Body of pancreas (tissue), 4 donors: ENCODE measurements around the gene HSD17B4.

Experiments
- CTCF ChIP-seq, 7 experiments: fragments of 450-650 bp in 4 of 7; fragments of 200-600 bp in 3 of 7; sonication (generic) in 3 of 7; IDR thresholded peaks; one replicate each; pipeline ENCODE4 v1.5.1; 2016 to 2019; ENCODE audit warnings: antibody characterized with exemption in 7 of 7
- POLR2A ChIP-seq, 3 donors: fragments of 450-650 bp; IDR thresholded peaks; one replicate each; pipeline ENCODE4 v1.6.1; 2016; ENCODE audit warnings: antibody characterized with exemption in 3 of 3, mild to moderate bottlenecking in 2 of 3

- TF ChIP-seq CTCF (IDR thresholded peaks at IDR 0.05), result no peak
- TF ChIP-seq POLR2A (IDR thresholded peaks at IDR 0.05), result no peak
Measured at GRCh38 chr5:119451561-119451960, 736 bp upstream of the HSD17B4 start.
